COLO829 (cell line): ENCODE data around the gene ZDHHC11.

Source experiments
- DNase-seq: peaks from one replicate; pipeline ENCODE4 v3.0.0; 2012; ENCODE audit warnings: low spot score

Gene ZDHHC11, protein sequence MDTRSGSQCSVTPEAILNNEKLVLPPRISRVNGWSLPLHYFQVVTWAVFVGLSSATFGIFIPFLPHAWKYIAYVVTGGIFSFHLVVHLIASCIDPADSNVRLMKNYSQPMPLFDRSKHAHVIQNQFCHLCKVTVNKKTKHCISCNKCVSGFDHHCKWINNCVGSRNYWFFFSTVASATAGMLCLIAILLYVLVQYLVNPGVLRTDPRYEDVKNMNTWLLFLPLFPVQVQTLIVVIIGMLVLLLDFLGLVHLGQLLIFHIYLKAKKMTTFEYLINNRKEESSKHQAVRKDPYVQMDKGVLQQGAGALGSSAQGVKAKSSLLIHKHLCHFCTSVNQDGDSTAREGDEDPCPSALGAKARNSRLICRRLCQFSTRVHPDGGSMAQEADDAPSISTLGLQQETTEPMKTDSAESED

DNA sequence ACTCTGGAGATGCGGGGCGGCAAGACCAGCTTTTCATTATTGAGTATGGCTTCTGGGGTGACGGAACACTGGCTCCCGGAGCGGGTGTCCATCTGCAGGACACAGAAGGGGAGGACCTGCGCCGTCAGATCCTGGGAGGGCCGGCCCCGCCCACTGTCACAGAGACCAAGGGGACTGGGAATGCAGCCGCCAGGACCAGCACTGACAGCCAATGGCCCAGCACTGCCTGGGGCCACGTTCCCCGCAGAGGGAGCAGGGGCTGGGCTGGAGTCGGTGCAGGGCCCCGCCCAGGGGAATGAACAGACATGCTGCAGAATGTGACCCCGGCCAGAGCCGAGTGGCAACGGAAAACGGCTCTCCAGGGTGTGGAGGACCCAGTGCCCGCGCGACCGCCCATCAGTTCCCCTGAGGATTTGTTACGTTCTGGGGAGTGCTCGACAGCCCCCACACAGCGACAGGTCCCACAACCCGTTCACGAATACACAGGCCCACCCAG lies at the start of gene ZDHHC11:
Gene ZDHHC11 (minus strand): TSS at position 476 of the 496 bp plus-strand sequence. CDS start 384 bp downstream, at position 92.
- no peak for DNase-seq

DNA sequence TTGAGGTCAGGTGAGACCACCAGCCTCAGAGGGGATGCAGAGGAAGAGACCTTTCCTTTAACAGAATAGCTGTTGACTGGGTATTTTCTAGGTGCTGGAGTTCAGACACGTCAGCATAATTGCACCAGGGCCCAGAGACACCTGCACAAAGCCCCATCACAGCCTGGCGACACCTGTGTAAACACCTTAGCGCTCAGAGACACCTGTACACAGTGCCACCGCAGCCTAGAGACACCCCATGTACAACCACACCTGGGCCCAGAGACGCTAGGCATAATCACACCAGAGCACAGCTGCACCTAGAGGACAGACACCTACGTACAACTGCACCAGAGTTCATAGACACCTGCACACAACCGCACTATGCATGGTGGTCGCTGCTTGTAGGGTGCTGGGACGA lies 42.9 kb upstream of the ZDHHC11 start:
- DNase-seq: no peak

DNA sequence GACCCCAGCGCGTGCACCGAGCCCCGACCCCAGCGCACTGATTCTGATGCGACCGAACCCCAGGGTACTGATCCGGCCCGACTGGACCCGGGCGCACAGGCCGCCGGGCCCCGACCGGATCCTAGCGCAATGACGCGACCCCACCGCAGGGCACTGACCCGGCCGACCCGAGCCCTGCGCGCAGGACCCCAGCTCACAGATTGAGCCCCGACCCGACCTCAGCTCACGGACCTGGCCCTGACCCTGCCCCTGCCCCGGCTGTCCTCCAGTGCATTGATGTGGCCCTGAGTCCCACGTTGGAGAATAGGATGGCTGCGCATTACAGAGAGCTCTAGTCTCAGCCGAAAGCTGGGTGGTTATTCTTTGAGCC lies 42.3 kb upstream of the ZDHHC11 start:
- DNase-seq: no peak

DNA sequence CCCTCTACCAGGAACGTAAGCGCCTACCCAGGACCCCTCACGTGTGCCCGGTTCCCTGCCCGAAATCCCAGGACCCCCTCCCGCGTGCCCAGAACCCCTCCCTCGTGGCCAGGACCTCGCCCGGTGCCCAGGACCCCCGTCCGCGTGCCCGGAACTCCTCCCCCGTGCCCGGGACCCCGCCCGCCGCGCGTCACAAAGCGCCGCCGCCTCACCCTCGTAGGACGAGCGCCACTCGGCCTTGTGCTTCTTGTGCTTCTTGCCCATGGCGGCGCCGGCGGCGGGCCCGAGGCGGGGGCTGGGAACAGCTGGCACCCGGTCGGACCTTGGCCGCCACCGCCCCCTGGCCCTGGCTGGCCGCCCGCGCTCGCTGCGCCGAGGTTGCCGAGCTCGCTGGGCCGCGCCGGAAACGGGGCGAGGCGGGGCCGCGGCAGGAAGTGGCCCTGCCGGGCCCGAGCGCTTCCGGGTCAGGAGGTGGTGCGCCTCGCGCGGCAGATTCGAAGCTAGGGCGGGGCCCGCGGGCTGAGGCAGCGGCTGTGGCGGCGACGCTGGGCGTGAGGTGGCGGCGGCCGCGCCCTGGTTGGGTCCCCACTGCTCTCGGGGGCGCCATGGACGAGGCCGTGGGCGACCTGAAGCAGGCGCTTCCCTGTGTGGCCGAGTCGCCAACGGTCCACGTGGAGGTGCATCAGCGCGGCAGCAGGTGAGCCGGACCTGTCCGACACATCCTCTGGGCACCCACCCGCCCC lies 41.8 kb upstream of the ZDHHC11 start, which contains the start of the genes BRD9 and TRIP13:
Gene BRD9 (minus strand): TSS at position 408 of the 743 bp plus-strand sequence. CDS start 144 bp downstream, at position 264.
Gene TRIP13 (plus strand): TSS at position 491 of the 743 bp plus-strand sequence. CDS start 115 bp downstream, at position 606.
- peak; percentile 68 for DNase-seq

DNA sequence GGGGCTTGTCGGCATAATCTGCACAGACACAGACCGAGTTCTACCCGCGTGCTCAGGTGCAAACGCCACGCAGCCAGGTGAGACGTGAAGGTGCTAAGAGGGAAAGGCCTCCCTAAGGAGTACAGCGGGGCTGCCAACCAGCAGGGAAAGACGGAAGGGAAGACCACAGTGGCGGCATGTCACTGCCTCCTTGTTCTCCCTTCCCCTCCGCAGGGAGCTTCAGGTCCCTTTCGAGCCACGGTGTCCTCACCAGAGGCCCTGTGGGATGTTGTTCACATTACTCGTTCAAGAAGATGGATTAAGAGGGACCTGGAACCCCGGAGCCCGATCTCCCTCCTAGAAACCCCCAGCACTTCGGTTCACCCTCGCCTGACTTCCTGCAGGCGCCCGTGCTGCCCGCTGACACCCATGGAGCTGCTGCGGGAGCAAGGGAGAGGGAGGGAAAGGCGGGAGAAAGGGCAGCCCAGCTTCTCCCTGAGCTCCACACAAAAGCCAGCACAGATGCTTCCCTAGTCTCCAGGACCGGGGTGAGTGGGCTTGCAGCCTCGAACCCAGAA lies 41.1 kb upstream of the ZDHHC11 start:
- no peak for DNase-seq

DNA sequence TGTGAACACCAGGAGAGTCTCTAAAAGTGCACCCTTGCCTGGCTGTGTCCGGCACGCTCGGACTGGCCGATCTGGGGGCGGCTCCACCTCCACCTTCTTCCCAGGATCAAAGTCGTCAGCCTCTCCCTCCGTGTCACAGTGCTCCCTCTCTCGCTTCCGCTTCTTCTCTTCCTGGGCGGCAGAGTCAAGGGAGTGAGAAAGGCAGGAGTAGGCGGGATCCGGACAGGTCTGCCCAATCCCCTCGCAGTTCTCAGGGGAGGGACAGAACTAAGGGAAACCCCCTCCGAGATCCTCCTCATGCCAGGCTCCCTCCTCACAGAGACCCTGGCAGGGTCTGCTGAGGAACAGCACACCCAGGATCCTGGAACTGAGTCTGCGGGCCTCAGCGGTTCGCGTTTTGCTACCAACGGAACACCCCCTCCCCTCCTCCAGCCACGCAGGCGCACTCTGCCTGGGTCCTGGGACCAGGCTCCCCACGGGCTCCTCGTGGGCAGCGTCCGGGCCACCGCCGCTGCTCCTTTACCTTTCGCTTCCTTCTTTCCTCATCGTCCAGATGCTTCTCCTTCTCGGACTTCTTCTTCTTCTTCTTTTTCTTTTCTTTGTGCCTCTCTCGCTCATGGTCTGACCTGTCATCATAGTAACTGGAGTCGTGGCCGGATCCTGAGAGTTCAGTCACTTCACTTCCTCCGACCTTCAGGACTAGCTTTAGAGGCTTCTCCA lies 40.5 kb upstream of the ZDHHC11 start:
- DNase-seq: peak; percentile 34

DNA sequence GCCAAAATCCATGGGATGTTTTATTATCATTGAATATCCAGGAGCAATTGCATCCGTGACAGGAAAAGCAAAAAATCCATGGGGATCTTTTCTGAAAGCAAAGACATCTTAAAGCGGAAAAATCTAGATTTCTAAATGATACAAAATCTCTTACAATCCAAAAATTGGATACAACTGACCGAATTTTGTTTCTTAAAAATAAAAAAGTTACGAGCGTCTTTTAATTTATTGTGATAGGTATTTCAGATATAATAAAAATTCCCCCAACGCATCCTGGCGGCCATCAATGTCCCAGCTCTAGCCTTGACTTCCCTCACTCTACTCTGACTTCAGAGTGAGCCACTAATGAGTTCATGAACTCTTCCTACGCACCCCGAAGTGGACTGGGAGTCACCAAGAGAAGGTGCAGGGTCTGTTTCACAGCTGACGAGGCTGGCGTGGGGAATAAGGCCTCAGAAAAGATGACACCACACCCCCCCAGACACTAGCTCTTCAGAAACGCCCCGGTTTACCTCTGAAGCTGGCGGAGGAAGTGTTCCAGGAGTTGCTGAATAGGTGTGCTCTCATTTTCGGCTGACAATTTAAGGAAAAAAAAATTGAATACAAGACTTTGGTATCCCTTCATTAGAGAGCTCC lies 38.4 kb upstream of the ZDHHC11 start:
- DNase-seq: no peak

DNA sequence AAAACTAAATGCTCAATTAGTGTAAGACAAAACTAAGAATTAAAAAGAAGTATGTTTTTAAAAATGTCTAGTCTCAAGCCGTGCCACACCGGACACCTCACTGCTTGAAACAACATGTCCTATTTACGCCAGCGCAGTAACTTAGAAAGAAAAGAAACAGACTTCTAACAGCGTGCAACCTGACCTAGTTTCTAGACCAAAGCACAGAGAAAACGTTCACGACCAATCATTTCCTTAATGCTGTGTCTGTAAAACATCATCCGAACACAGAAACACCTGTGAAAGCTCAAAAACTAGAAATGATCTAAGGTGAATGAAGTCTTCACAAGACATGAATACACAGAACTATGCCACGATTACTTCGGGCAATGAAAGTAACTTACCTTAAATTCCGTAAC lies 37.9 kb upstream of the ZDHHC11 start:
- DNase-seq: no peak

DNA sequence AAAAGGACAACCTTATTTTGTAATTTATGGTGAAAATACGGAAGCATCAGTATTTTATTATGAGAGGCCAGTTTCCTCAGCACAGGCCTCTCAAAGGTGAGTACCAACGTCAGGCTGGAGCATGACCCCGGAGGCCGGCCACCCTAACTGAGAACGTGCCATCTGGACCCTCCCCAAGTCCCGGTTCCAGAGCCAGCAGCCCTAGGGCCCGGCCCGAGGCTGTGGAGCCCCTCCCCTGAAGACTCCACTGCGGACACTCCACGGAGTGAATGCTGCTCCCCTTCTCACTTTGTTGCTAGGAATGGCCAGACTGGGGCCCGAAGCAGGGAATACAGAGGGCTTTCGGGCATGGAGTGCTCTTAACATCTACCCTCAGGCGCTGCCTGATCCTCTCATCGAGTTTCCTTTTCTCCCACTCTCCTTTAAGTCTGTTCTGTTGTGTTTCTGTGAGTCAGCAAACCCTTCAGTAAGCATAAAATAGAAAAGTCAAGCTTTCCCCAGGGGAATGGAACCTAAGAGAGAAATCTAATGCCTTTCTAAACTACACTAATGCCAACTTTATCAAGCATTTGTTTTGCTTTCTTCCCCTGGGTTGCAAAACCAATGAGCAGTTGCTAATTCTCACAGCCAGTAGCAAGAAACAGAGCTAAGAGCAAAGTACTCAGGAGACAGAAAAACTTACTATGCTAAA lies 37.3 kb upstream of the ZDHHC11 start:
- DNase-seq: no peak

DNA sequence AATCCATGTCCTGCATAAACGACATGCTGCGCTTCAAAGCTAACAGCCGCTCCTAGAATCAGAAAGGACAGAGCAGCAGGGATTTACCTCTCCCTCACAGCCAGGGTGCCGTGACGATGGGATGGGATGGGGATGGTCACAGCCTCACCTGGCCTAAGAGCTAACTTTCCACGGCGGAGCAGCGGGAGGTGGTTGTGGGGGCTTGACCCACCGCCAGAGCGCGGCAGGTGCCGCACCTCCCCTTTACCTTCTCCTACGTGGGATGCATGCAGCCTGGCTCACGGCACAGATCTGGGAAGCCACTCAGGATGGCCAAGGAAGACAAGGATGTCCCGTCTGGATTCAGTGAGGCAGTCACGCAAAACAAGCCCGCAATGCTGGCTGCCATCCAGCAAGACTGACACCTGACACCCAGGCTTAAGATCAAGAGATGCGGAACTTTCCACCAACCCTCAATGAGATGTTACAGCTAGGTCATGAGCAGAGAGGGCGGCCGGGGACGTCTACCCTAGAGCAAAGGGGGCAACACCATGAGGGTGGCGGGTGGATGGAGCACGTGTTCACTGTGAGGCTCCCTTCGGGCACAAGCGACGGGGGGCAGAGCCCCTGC lies 36.0 kb upstream of the ZDHHC11 start:
- DNase-seq: no peak

DNA sequence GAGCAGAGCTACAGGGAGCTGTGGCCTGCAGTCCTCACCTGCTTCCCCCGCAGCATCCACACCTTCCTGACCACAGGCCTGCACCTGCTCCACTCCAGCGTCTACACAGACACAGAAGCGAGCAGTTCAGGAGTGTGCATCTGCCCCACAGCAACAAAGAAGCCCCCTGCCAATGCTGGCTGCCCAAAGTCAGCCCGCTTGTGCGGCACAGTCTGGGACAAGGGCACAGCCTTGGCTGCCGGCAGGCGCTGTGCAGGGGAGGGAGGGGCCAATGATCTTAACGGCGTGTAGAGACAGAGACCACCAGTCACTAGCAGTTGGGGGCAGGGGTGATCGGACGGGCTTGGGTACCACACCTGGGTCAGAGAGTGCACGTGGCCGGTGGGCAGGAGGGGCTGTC lies 35.2 kb upstream of the ZDHHC11 start:
- no peak for DNase-seq

DNA sequence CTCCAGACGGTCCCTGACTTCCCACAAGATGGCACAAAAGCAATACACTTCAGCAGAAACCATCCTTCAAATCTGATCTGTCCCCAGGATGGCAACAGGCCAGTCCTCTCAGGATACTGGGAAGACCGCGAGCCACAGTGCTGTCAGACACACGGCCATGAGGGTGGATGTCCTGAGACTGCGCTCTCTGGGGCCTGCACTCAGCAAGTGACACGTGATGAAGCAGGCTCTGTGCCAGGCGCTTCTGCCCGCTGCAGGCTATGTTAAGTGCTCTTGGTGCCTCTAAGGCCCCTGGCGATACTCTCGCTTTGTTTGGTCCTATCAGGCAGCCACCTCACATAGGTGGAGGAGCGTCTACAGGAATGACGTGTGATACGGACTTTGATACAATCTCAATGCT lies 34.7 kb upstream of the ZDHHC11 start:
- DNase-seq: no peak

DNA sequence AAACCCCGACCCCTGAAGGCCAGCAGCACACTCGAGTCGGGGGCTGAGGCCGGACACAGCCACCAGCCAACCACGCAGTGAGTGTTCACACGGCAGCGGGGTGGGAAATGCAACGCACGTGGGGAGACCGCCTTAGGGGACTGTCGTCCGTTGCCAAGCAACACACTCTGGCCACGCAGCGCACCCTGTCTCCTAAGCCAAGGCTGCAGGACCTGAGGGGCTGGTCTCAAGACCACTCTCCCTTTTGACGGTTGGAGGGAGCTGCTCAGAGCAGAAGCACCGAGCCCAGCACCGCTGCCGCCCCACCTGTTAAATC lies 34.3 kb upstream of the ZDHHC11 start:
- no peak for DNase-seq

DNA sequence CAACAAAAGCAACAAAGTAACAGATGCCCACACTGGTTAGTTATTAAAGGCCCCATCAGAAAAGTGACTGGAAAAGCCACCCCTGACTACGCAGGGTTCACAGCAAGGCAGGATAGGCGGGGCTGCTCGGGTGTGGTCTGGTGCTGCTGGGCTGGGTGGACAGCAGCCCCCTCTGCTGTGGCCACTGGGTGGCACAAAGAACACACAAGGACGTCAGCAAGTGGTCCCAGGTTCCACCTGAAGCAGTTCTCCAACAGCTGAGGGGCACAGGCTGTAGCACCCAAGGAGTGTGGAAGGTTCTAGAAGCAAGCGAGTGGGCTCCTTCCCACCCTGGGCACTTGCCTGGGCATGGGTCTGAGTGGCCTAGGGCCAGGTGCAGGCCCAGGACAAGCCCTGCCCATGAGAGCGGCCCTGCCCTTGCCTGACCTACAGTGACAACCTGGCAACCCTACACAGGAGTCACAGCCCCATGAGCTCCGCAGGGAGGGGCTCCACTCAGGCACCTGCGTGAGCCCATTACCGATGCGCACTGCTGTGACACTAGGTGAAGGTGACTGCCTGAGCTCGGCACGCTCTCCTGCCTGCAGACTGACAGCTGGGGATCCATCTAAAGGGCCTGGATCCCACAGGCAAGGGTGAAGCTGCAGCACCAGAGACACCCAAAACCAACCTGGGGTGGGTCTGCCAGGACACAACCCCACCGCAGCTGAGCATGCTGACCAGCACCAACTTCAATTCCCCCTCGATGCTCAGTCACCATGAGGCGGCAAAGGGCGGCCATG lies 33.8 kb upstream of the ZDHHC11 start:
- no peak for DNase-seq

DNA sequence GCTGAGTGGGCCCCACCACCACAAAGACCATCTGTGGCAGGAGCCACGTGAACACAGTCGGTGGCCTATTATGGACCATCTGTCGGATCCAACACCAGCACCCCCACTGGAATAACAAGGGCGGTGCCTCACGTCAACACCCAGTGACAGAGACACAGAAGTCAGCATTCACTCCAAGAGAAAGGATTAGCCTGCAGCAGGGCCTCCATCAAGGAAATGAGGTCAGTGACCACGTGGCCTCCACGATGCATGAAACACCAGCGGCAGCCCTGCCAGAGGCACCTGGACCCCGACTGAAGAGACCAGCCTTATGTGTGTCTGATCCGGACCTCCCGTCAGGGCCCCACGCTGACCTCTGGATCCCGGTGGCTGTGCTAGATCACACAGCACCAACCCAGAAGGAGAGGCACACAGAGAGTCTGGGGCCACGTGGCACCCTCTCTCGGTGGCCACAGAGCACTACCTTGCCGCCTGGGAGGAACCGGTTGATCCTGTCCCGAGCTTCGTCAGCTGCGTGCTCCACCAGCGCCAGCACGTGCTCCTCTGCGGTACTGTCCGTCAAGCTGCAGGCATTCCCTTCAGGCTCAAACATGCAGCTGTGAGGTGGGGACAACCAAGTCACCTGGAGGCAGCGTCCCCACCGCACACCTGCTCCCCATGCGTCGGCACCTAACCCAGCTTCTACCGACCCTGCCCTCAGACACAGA lies 32.8 kb upstream of the ZDHHC11 start:
- no peak for DNase-seq

DNA sequence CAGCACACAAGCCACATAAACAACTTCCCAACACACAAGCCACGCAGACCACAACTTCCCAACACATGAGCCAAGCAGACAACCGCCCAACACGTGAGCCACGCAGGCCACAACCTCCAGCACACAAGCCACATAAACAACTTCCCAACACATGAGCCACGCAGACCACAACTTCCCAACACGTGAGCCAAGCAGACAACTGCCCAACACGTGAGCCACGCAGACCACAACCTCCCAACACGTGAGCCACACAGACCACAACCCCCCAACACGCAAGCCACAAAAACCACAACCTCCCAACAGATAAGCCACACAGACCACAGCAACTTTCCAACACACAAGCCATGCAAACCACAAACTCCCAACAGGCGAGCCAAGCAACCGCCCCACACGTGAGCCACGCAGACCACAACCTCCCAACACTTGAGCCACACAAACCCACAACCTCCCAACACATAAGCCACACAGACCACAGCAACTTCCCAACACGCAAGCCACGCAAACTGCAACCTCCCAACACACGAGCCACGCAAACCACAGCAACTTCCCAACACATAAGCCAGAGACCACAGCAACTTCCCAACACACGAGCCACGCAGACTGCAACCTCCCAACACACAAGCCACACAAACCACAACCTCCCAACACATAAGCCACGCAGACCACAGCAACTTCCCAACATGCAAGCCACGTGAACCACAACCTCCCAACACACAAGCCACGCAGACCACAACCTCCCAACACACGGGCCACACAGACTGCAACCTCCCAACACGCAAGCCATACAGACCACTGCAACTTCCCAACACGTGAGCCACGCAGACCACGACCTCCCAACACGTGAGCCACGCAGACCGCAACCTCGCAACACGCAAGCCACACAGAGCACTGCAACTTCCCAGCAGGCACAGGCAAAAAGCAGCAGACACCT lies 31.7 kb upstream of the ZDHHC11 start:
- DNase-seq: no peak

DNA sequence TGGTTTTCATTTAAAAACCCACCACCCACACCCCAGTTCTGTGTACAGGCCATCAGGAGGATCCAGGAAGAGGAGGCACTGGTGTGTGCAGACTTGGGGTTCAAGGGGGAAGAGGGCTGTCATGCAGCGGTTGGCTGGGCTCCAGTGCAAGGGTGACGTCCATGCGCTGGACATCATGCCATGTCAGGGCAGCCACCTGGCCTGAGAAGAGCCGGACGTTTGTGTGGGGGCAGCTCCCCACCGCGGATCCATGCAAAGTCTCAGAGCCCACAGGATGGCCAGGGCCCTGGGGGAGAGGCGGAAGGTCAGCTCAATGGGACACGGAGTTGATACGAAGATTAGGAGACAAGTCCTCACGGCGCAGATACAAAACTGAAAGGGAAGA lies 30.8 kb upstream of the ZDHHC11 start:
- DNase-seq: no peak
